ENCODE measurements around the gene PTPN4. TPM values are rescaled to one million over a fixed set of nuclear protein-coding genes. Genes with fewer than 3 reads are reported as not detected.

PTPN4 gene
- total and polyA plus RNA-seq, 11 donors = 3.6 to 49.0 (median 43.0) TPM

DNA sequence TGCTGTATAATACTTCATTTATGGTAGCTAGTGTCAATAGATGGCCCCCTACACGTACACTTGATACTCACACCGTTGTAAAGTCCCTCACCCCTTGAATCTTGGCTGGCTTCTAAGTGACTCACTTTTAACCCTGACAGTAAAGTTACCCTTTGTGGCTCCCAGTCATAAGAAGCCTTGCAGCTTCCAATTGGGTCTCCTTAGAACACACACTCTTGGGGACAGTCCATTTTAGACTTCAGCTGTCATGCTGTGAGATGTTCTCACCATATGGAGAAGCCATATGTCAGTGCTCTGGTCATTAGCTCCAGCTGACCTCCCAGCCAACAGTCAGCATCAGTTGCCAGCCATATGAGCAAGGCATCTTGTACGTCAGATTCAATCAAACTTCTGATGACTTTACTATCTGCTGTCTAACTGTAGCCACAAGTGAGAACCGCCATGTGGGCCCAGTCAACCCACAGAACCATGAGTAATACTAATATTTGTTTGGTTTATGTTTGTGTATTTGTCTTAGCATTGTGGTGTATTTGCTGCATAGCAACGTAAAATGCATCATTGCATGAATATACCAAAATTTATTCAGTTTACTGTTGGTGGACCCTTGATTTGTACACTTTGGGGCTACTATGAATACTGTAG, 68.3 kb downstream of the PTPN4 start:
- no peak overlapping the region for H3K4me3 ChIP-seq
- intact Hi-C loops (cut with DNase I) = loop anchor here in 7 of 10 donors (2.0 to 10.0 kb wide), 6 partner anchors 73 to 347 kb away; no protein-coding TSS in a partner anchor
- H3K27ac ChIP-seq = no peak overlapping the region
- H3K27me3 ChIP-seq = no peaks in the 10 kb centered on the region
- peaks cover 0 to 4% (median 0%) of the 10 kb centered on the region in 9 donors for H3K36me3 ChIP-seq
- peaks cover 0 to 13% (median 3%) of the 10 kb centered on the region in 12 donors for H3K9me3 ChIP-seq
- WGBS, 4 donors = 66 to 74% (median 72%) methylated on average over 5 of the region's 5 CpGs
- no peak for TF ChIP-seq POLR2A (IDR thresholded peaks at IDR 0.05)
- TF ChIP-seq, protein P1, sequence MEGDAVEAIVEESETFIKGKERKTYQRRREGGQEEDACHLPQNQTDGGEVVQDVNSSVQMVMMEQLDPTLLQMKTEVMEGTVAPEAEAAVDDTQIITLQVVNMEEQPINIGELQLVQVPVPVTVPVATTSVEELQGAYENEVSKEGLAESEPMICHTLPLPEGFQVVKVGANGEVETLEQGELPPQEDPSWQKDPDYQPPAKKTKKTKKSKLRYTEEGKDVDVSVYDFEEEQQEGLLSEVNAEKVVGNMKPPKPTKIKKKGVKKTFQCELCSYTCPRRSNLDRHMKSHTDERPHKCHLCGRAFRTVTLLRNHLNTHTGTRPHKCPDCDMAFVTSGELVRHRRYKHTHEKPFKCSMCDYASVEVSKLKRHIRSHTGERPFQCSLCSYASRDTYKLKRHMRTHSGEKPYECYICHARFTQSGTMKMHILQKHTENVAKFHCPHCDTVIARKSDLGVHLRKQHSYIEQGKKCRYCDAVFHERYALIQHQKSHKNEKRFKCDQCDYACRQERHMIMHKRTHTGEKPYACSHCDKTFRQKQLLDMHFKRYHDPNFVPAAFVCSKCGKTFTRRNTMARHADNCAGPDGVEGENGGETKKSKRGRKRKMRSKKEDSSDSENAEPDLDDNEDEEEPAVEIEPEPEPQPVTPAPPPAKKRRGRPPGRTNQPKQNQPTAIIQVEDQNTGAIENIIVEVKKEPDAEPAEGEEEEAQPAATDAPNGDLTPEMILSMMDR (IDR thresholded peaks at IDR 0.05) = no peak
- no peak for DNase-seq
- H3K4me1 ChIP-seq = peaks cover 0 to 15% (median 5%) of the 10 kb centered on the region in 12 donors
- peak in 3 of 4 donors; percentile 30 to 48 (median 48) for ATAC-seq

DNA sequence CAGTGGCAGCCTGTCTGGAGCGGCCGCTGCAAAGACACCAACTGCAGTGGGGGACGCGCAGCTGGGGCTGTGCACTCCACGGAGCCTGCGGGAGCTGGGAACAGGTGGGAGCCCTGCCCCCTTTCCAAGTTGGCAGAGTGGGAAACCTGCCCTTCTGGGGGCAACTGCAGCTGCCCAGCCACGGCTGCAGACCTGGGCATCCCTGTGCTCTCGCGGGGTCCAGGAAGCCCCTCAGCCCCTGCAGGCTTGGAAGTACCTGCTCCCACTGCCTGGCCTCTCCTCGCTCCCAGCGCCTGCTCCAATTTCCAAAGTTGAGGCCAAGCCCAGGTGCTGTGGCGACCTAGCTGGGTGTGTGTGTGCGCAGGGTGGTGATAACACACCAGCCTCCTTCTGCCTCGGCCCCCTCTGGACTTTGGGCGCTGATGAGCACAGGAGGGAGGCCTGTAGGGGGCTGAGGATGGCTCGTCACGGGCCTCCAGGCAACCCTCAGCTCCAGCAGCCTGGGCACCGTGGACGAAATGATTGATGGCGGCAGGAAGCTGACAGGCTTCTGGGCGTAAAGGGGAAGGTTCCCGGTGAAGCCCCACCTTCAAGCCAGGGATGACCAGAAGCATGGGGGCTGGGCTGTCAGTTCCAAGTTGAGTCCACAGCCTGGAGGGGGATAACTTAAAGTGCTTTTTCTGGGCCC, 76.9 kb downstream of the PTPN4 start:
- ATAC-seq = peak in 1 of 4 donors; percentile 29
- H3K4me1 ChIP-seq = peaks cover 0 to 15% (median 2%) of the 10 kb centered on the region in 12 donors
- no peak for DNase-seq

GRCh38 chr2:119837350-119837749, 77.6 kb downstream of the PTPN4 start:
- Histone ChIP-seq H3K36me3 (no peaks in the 10 kb centered on the region), H3K4me3 (no peak overlapping the region), H3K9me3 (no peaks in the 10 kb centered on the region), H3K27me3 (no peaks in the 10 kb centered on the region), H3K4me1 (peaks cover 0 to 15% (median 2%) of the 10 kb centered on the region in 12 donors), H3K27ac (no peak overlapping the region)
- TF ChIP-seq POLR2A (IDR thresholded peaks at IDR 0.05) = no peak
- TF ChIP-seq, protein P1 (IDR thresholded peaks at IDR 0.05) = no peak
- no peak for DNase-seq
- intact Hi-C loops (cut with DNase I) = loop anchor here in 2 of 10 donors (10.0 kb wide), 1 partner anchor 337 kb away; no protein-coding TSS in a partner anchor
- ATAC-seq = peak in 2 of 4 donors; percentile 13 to 16
- WGBS, 4 donors = 86 to 96% (median 89%) methylated on average over 12 of the region's 12 CpGs

More for the DNA sequence above, 76.9 kb downstream of the PTPN4 start:
- Histone ChIP-seq H3K4me3 (no peak overlapping the region), H3K9me3 (no peaks in the 10 kb centered on the region), H3K27me3 (no peaks in the 10 kb centered on the region), H3K36me3 (no peaks in the 10 kb centered on the region), H3K27ac (no peak overlapping the region)
- intact Hi-C loops (cut with DNase I) = loop anchor here in 2 of 10 donors (10.0 kb wide), 1 partner anchor 338 kb away; no protein-coding TSS in a partner anchor
- TF ChIP-seq POLR2A (IDR thresholded peaks at IDR 0.05) = no peak
- TF ChIP-seq, protein P1 (IDR thresholded peaks at IDR 0.05) = no peak
- WGBS, 4 donors = 93 to 96% (median 94%) methylated on average over 22 of the region's 22 CpGs

GRCh38 chr2:119837759-119838158, 78.0 kb downstream of the PTPN4 start:
- H3K27ac ChIP-seq = no peak overlapping the region
- H3K27me3 ChIP-seq = no peaks in the 10 kb centered on the region
- peak in 1 of 4 donors; percentile 36 for ATAC-seq
- peaks cover 0 to 15% (median 2%) of the 10 kb centered on the region in 12 donors for H3K4me1 ChIP-seq
- TF ChIP-seq POLR2A (IDR thresholded peaks at IDR 0.05) = no peak
- TF ChIP-seq, protein P1 (IDR thresholded peaks at IDR 0.05) = no peak
- no peaks in the 10 kb centered on the region for H3K36me3 ChIP-seq
- 68 to 78% (median 75%) methylated on average over 13 of the region's 13 CpGs for WGBS, 4 donors
- H3K9me3 ChIP-seq = no peaks in the 10 kb centered on the region
- DNase-seq = no peak
- intact Hi-C loops (cut with DNase I) = loop anchor here in 2 of 10 donors (10.0 kb wide), 1 partner anchor 337 kb away; no protein-coding TSS in a partner anchor
- no peak overlapping the region for H3K4me3 ChIP-seq
